ELF-1 (cell line): ENCODE results near the gene WNT7A.

Experiments used
- DNase-seq: peaks from one replicate; pipeline ENCODE4 v3.0.0-alpha.2; 2016; ENCODE audit warnings: low read depth, low spot score

WNT7A gene

GRCh38 chr3:13884851-13885703 is 5.2 kb upstream of the WNT7A start:
- DNase-seq = peak; percentile 79

- no peak for DNase-seq
Measured at GRCh38 chr3:13883681-13884080, 3.8 kb upstream of the WNT7A start.

GRCh38 chr3:13882876-13883275 is 3.0 kb upstream of the WNT7A start:
- no peak for DNase-seq

GRCh38 chr3:13881536-13882410 is 1.9 kb upstream of the WNT7A start:
- DNase-seq = no peak

- DNase-seq = no peak
Measured at GRCh38 chr3:13880811-13881156, 913 bp upstream of the WNT7A start.

- DNase-seq = peak; percentile 55
Measured at GRCh38 chr3:13879102-13879945, 547 bp downstream of the WNT7A start.

- DNase-seq = peak; percentile 50
Measured at GRCh38 chr3:13878281-13879101, 1.4 kb downstream of the WNT7A start.

- no peak for DNase-seq
Measured at GRCh38 chr3:13877911-13878280, 2.0 kb downstream of the WNT7A start.

GRCh38 chr3:13876451-13877100 is 3.3 kb downstream of the WNT7A start:
- no peak for DNase-seq

GRCh38 chr3:13874891-13875290 is 5.0 kb downstream of the WNT7A start:
- DNase-seq = no peak

GRCh38 chr3:13873818-13874217 is 6.1 kb downstream of the WNT7A start:
- DNase-seq = peak; percentile 40

- DNase-seq = no peak
Measured at GRCh38 chr3:13872451-13872850, 7.4 kb downstream of the WNT7A start.

GRCh38 chr3:13871791-13872190 is 8.1 kb downstream of the WNT7A start:
- DNase-seq = no peak

GRCh38 chr3:13870902-13871301 is 9.0 kb downstream of the WNT7A start:
- DNase-seq = no peak

- DNase-seq = no peak
Measured at GRCh38 chr3:13869761-13870343, 10.0 kb downstream of the WNT7A start.

GRCh38 chr3:13868844-13869724 is 10.8 kb downstream of the WNT7A start:
- no peak for DNase-seq

GRCh38 chr3:13867732-13868131 is 12.1 kb downstream of the WNT7A start:
- no peak for DNase-seq

GRCh38 chr3:13866041-13866965 is 13.6 kb downstream of the WNT7A start:
- DNase-seq = no peak
